GM06990 (cell line): ENCODE results near the gene SERPINI1.

Experiments
- DNase-seq: peaks from one replicate; pipeline ENCODE4 v3.0.0-alpha.2; 2011; ENCODE audit not compliant: insufficient read length; ENCODE audit errors: extremely low read depth
- H3K27me3 ChIP-seq: replicated peaks from 2 replicates; pipeline ENCODE4 v1.6.0; 2011; ENCODE audit warnings: low read length; ENCODE audit not compliant: control insufficient read depth, insufficient read depth
- H3K36me3 ChIP-seq: 2 replicates; pipeline ENCODE4 v1.5.1; 2011; ENCODE audit warnings: low read length; ENCODE audit not compliant: control insufficient read depth, insufficient read depth
- H3K4me3 ChIP-seq: replicated peaks from 2 replicates; pipeline ENCODE4 v1.5.1; 2011; ENCODE audit warnings: low read depth, mild to moderate bottlenecking, control low read depth, low read length
- CTCF ChIP-seq: IDR thresholded peaks from 2 replicates; pipeline ENCODE4 v1.5.1; 2011; ENCODE audit warnings: low read length, control low read depth, mild to moderate bottlenecking, inconsistent platforms; ENCODE audit not compliant: insufficient read depth, poor library complexity, severe bottlenecking

The SERPINI1 gene

GRCh38 chr3:167810236-167810635 is 74.7 kb downstream of the SERPINI1 start:
- H3K4me3 ChIP-seq, result no peak overlapping the region
- no peaks in the 10 kb centered on the region for H3K36me3 ChIP-seq
- H3K27me3 ChIP-seq, result no peaks in the 10 kb centered on the region
- TF ChIP-seq CTCF, result no peak
- no peak for DNase-seq

DNA sequence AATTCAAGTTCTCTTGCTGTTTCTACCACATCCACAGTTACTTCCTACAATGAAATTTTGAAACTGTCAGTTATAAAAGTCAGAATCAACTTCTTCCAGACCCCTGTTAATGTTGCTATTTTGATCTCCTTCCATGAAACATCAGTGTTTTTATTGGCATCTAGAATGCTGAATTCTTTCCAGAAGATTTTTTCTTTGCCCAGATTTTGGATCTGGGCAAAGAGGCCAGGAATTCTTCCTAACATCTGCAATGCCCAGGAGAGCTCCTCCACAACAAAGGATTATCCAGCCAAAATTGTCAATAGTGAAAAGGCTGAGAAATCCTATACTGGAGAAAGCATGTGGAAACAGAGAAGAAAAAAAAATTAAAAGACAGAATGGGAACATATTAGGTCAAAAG is 75.5 kb downstream of the SERPINI1 start:
- no peak for TF ChIP-seq CTCF
- DNase-seq, result no peak
- Histone ChIP-seq H3K36me3 (no peaks in the 10 kb centered on the region), H3K4me3 (no peak overlapping the region), H3K27me3 (no peaks in the 10 kb centered on the region)

DNA sequence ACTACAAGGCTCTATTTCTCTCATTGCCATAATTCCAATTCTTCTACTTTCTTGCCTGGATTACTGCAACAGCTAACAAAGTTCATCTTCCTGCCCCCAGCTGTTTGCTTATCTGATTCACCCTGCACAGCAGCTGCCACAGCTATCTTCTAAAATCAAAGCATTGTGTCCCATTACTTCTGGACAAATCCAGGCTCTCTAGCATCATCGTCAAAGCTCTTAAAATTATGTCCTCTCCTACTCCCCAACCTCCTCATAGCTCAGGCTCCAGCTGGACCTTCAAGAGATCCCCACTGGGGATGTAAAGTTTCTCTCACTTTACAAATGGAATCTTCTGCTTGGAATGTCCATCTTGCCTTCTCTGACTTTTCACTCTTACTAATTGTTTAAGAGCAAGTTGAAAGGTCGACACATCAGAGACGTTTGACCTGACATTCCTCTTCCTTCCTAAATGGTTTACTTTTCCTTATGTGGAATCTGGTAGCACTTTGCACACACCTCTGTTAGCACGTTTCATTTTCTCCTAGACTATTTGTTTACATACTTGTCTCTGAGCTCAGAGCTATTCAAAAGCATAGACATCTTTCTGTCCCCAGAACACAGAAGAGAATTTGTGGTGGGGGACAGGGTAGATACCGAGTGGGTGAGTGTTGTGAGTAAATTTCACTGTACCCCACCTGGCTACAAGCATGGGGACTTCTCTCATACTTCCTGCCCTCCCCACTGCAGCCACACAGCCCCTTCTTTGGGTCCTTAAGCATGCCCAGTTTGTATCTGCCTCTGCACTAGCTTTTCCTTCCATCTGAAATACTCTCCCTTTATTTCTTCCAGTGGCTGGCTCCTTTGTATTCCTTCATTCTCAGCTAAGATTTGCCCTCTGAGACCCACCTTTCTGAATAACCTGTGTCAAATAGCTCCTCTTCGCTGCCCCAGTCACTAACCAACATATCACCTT is 77.9 kb downstream of the SERPINI1 start:
- H3K27me3 ChIP-seq, result no peaks in the 10 kb centered on the region
- no peaks in the 10 kb centered on the region for H3K36me3 ChIP-seq
- no peak overlapping the region for H3K4me3 ChIP-seq
- no peak for TF ChIP-seq CTCF
- no peak for DNase-seq

DNA sequence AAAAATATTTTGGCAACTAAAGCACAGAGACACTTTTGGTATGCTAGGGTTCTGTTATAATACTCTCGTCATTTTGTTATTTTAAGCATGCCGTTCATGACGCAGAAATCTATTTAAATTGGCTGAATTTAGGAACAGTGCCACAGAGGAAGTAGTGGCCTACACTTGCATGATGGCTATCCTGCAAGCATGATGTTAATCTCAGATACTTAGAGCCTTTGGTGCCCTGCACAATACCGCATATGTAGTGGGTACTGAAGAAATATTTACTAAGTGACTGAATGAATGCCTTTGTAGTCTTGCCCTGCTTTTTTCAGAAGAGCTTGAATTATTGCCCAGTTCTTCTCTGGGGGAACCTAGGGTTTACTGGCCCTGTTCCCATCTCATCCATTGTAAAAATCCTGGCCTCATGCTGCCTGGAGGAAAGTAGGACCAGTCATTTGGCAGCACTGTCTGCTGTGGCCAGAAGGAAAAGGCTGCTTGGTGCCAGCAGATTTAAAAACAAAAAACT is 79.0 kb downstream of the SERPINI1 start:
- DNase-seq, result no peak
- H3K36me3 ChIP-seq, result no peaks in the 10 kb centered on the region
- no peak for TF ChIP-seq CTCF
- no peaks in the 10 kb centered on the region for H3K27me3 ChIP-seq
- no peak overlapping the region for H3K4me3 ChIP-seq

DNA sequence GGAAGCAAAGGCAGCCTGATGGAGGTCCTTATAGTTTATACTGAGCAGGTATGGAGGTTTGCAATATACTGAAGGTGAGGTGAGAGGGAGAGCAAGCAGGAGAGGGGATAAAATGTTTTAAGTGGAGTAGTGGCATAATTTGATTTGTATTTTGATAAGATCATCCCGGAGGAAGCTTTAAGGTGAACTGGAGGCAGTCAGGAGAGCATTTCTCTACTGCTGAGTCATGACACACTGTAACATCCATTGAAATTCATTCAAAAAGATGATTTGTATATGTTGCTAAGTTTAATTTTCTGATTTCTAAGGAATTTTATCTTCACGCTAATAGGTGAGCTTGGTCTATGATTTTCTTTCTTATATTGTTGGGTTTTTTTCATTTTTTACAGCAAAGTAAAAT is 81.4 kb downstream of the SERPINI1 start:
- no peaks in the 10 kb centered on the region for H3K27me3 ChIP-seq
- H3K36me3 ChIP-seq, result no peaks in the 10 kb centered on the region
- H3K4me3 ChIP-seq, result no peak overlapping the region
- TF ChIP-seq CTCF, result no peak
- no peak for DNase-seq
